LNCaP clone FGC (cell line): ENCODE data around the gene PLXNA3.

ENCODE experiments used
- DNase-seq: peaks from one replicate; pipeline ENCODE4 v3.0.0-alpha.2; 2011; ENCODE audit warnings: low read depth
- H3K4me3 ChIP-seq: 2 replicates; pipeline ENCODE4 v1.5.1; 2011; ENCODE audit warnings: mild to moderate bottlenecking, low read depth, low read length, control low read depth
- CTCF ChIP-seq: IDR thresholded peaks from 2 replicates; pipeline ENCODE4 v1.5.1; 2012; ENCODE audit warnings: mild to moderate bottlenecking; ENCODE audit not compliant: control insufficient read depth, insufficient read depth; ENCODE audit errors: extremely low read depth

PLXNA3 gene

GRCh38 chrX:154513716-154514115 lies 55.6 kb downstream of the PLXNA3 start:
- no peak for DNase-seq
- H3K4me3 ChIP-seq = no peak overlapping the region
- no peak for TF ChIP-seq CTCF

- peak overlapping the region; percentile 69 for H3K4me3 ChIP-seq
- TF ChIP-seq CTCF = no peak
- no peak for DNase-seq
Measured at GRCh38 chrX:154515090-154515965, 57.2 kb downstream of the PLXNA3 start.

GRCh38 chrX:154515966-154516655 lies 58.0 kb downstream of the PLXNA3 start, which contains the start of gene FAM3A:
Gene FAM3A (minus strand): TSS chrX:154516232. CDS start chrX:154515772, 460 bp downstream.
- no peak for TF ChIP-seq CTCF
- peak within 1 kb of the TSS; percentile 69 for H3K4me3 ChIP-seq
- DNase-seq = no peak

- no peak for TF ChIP-seq CTCF
- DNase-seq = no peak
Measured at GRCh38 chrX:154516656-154517100, 58.6 kb downstream of the PLXNA3 start.

GRCh38 chrX:154517101-154517781 lies 59.2 kb downstream of the PLXNA3 start:
- no peak overlapping the region; the same call in 1 of the 2 replicates for H3K4me3 ChIP-seq
- no peak for DNase-seq
- TF ChIP-seq CTCF = no peak

More at GRCh38 chrX:154516656-154517100, 58.6 kb downstream of the PLXNA3 start:
- peak overlapping the region; percentile 56 for H3K4me3 ChIP-seq

GRCh38 chrX:154519389-154519788 lies 61.3 kb downstream of the PLXNA3 start:
- no peak for DNase-seq
- TF ChIP-seq CTCF = no peak
- H3K4me3 ChIP-seq = no peak overlapping the region
